ENCODE results near the gene SPOCK1.

DNA sequence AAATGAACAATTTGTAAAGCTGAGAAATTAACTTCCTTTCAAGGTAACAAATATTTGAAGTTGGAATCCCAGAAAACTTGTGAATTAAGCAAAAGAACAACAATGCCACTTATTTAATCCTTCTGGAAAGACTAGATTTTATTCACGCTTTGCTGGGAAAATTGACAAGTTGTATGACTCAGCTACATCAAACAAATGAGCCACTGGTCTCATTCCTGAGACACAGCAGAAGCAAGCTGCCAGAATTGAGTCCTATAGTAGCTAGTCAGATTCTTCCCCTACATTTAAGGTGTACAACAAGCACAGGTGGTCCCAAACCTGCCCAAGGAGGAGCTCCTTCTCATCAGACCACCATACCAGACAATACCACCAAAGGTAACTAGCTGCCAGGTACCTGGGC, 280.7 kb downstream of the SPOCK1 start:
- TF ChIP-seq EZH2phosphoT487 (IDR thresholded peaks at IDR 0.05; ENCODE audit: insufficient read depth, low read depth) (no peak), EZH2 (IDR thresholded peaks at IDR 0.05; ENCODE audit: insufficient read depth, poor library complexity, severe bottlenecking) (no peak)
